ENCODE measurements around the gene PKD1. TPM values are rescaled to one million over a fixed set of nuclear protein-coding genes. Genes with fewer than 3 reads are reported as not detected.
"Not testable (repeated sequence)": the region's sequence is repeated elsewhere in the genome, so short reads cannot be mapped to it uniquely, and the experiment has no call there.

The PKD1 gene
- polyA plus RNA-seq, 1 donor from 2014 or later = 176 TPM

- TF ChIP-seq EP300 (conservative IDR thresholded peaks at IDR 0.05; ENCODE audit: poor library complexity, severe bottlenecking) (no peak), RAD21 (conservative IDR thresholded peaks at IDR 0.05) (no peak), POLR2AphosphoS5 (IDR thresholded peaks at IDR 0.05) (no peak), TAF1 (IDR thresholded peaks at IDR 0.05; ENCODE audit: low read depth) (no peak), SMC3 (conservative IDR thresholded peaks at IDR 0.05; ENCODE audit: poor library complexity) (no peak)
These were observed 33.2 kb downstream of the PKD1 start (continued) for GRCh38 chr16:2102471-2102870.

GRCh38 chr16:2101581-2101980 is 34.1 kb downstream of the PKD1 start:
- H3K9me3 ChIP-seq (ENCODE audit: low read length); H3K9me2 ChIP-seq (ENCODE audit: insufficient read depth, low read length); H4K20me1 ChIP-seq (ENCODE audit: insufficient read depth); H3K27me3 ChIP-seq (ENCODE audit: insufficient read depth, low read depth, low read length); H3K4me3 ChIP-seq (ENCODE audit: low read length); H3K36me3 ChIP-seq (ENCODE audit: insufficient read depth, low read length); H3K4me2 ChIP-seq (ENCODE audit: low read length); H3K27ac ChIP-seq (ENCODE audit: low read length); H3K9ac ChIP-seq (ENCODE audit: low read length); H3K79me2 ChIP-seq (replicated peaks; ENCODE audit: insufficient read depth, low read length); H2AFZ ChIP-seq (ENCODE audit: low read depth, low read length); H3F3A ChIP-seq (ENCODE audit: insufficient read depth, low read length, poor library complexity, severe bottlenecking): not testable (repeated sequence)

GRCh38 chr16:2097689-2098088 is 38.0 kb downstream of the PKD1 start:
- H4K20me1 ChIP-seq (ENCODE audit: insufficient read depth); H2AFZ ChIP-seq (ENCODE audit: low read depth, low read length); H3K79me2 ChIP-seq (replicated peaks; ENCODE audit: insufficient read depth, low read length); H3K27me3 ChIP-seq (ENCODE audit: insufficient read depth, low read depth, low read length); H3K9me2 ChIP-seq (ENCODE audit: insufficient read depth, low read length); H3K9ac ChIP-seq (ENCODE audit: low read length); H3K4me2 ChIP-seq (ENCODE audit: low read length); H3F3A ChIP-seq (ENCODE audit: insufficient read depth, low read length, poor library complexity, severe bottlenecking); H3K9me3 ChIP-seq (ENCODE audit: low read length); H3K4me3 ChIP-seq (ENCODE audit: low read length); H3K27ac ChIP-seq (ENCODE audit: low read length); H3K36me3 ChIP-seq (ENCODE audit: insufficient read depth, low read length): not testable (repeated sequence)

- H3K9me3 ChIP-seq (ENCODE audit: low read length) = no peaks in the 10 kb centered on the region
- H3F3A ChIP-seq (ENCODE audit: insufficient read depth, low read length, poor library complexity, severe bottlenecking) = no peaks in the 10 kb centered on the region
- TF ChIP-seq EP300 (conservative IDR thresholded peaks at IDR 0.05; ENCODE audit: poor library complexity, severe bottlenecking) = no peak
- no peak for TF ChIP-seq CTCF (IDR thresholded peaks at IDR 0.05; ENCODE audit: poor library complexity, severe bottlenecking)
- TF ChIP-seq POLR2AphosphoS5 (IDR thresholded peaks at IDR 0.05) = no peak
- TF ChIP-seq RAD21 (conservative IDR thresholded peaks at IDR 0.05) = no peak
- TF ChIP-seq REST (IDR thresholded peaks at IDR 0.05; ENCODE audit: borderline replicate concordance) = no peak
- no peak for TF ChIP-seq EZH2 (IDR thresholded peaks at IDR 0.05; ENCODE audit: borderline replicate concordance, insufficient read depth, low read length, poor library complexity, severe bottlenecking)
- no peak for TF ChIP-seq SMC3 (conservative IDR thresholded peaks at IDR 0.05; ENCODE audit: poor library complexity)
- no peak for TF ChIP-seq MXI1 (conservative IDR thresholded peaks at IDR 0.05; ENCODE audit: poor library complexity, severe bottlenecking)
- TF ChIP-seq TAF1 (IDR thresholded peaks at IDR 0.05; ENCODE audit: low read depth) = no peak
- H2AFZ ChIP-seq (ENCODE audit: low read depth, low read length) = no peak overlapping the region
- no peaks in the 10 kb centered on the region for H3K79me2 ChIP-seq (replicated peaks; ENCODE audit: insufficient read depth, low read length)
- no peaks in the 10 kb centered on the region for H3K9me2 ChIP-seq (ENCODE audit: insufficient read depth, low read length)
- H3K36me3 ChIP-seq (ENCODE audit: insufficient read depth, low read length) = no peaks in the 10 kb centered on the region
- no peaks in the 10 kb centered on the region for H4K20me1 ChIP-seq (ENCODE audit: insufficient read depth)
- H3K9ac ChIP-seq (ENCODE audit: low read length) = no peak overlapping the region
- no peak overlapping the region for H3K27ac ChIP-seq (ENCODE audit: low read length)
- H3K27me3 ChIP-seq (ENCODE audit: insufficient read depth, low read depth, low read length) = no peaks in the 10 kb centered on the region
- no peak overlapping the region for H3K4me2 ChIP-seq (ENCODE audit: low read length)
- no peak overlapping the region for H3K4me3 ChIP-seq (ENCODE audit: low read length)
These were observed 38.7 kb downstream of the PKD1 start for GRCh38 chr16:2096853-2097595.

Measured in neural cell (in vitro differentiated cells).